Measurements from ENCODE around the gene LBX1. TPM values are rescaled to one million over a fixed set of nuclear protein-coding genes. Genes with fewer than 3 reads are reported as not detected.

The LBX1 gene
- total RNA-seq: not detected
- polyA plus RNA-seq: 0.11 TPM
- long read RNA-seq, donor 1: 0 reads
- long read RNA-seq, donor 2: 0 reads
- long read RNA-seq, donor 3: 0 reads
- long read RNA-seq, donor 4: 0 reads
- long read RNA-seq, donor 5: 0 reads
- long read RNA-seq, donor 6: 0 reads
- long read RNA-seq, donor 7: 0 reads
- long read RNA-seq, donor 8: 0 reads
- long read RNA-seq, donor 9: 0 reads
- long read RNA-seq, donor 10: 0 reads

GRCh38 chr10:101229266-101230182 lies at the start of gene LBX1:
Gene LBX1 (minus strand): TSS chr10:101229463. CDS start chr10:101228815, 648 bp downstream.
- DNase-seq (ENCODE audit: low read depth in 6 of 9, low spot score in 9 of 9): no peak
- peaks cover 2 to 9% of the 10 kb centered on the region in 2 donors for H3K4me1 ChIP-seq (ENCODE audit: control insufficient read depth in 2 of 2, insufficient read depth in 2 of 2, low read length in 2 of 2)

GRCh38 chr10:101273741-101274140 lies 44.5 kb upstream of the LBX1 start:
- Histone ChIP-seq H3K9me3 (ENCODE audit: control insufficient read depth in 2 of 2, insufficient read depth in 1 of 2, low read length in 1 of 2) (no peaks in the 10 kb centered on the region), H3K4me1 (ENCODE audit: control insufficient read depth in 2 of 2, insufficient read depth in 2 of 2, low read length in 2 of 2) (no peaks in the 10 kb centered on the region), H3K27ac (ENCODE audit: low read depth in 1 of 2, low read length in 1 of 2) (no peak overlapping the region), H3K4me3 (ENCODE audit: low read length in 2 of 2) (no peak overlapping the region), H3K27me3 (ENCODE audit: control insufficient read depth in 2 of 2, insufficient read depth in 1 of 2, low read length in 1 of 2) (peaks cover 3 to 32% of the 10 kb centered on the region in 2 donors), H3K36me3 (ENCODE audit: control insufficient read depth in 2 of 2, insufficient read depth in 2 of 2, low read length in 1 of 2) (no peaks in the 10 kb centered on the region)
- 96% methylated on average over 4 of the region's 4 CpGs for WGBS
- DNase-seq (ENCODE audit: low read depth in 6 of 9, low spot score in 9 of 9): no peak

More at GRCh38 chr10:101229266-101230182, at the start of gene LBX1:
- 5% methylated on average over 63 of the region's 63 CpGs for WGBS
- Histone ChIP-seq H3K4me3 (ENCODE audit: low read length in 2 of 2) (no peak within 1 kb of the TSS), H3K36me3 (ENCODE audit: control insufficient read depth in 2 of 2, insufficient read depth in 2 of 2, low read length in 1 of 2) (no peaks in the 10 kb centered on the region), H3K27me3 (ENCODE audit: control insufficient read depth in 2 of 2, insufficient read depth in 1 of 2, low read length in 1 of 2) (peaks cover 95 to 99% of the 10 kb centered on the region in 2 donors), H3K27ac (ENCODE audit: low read depth in 1 of 2, low read length in 1 of 2) (no peak within 1 kb of the TSS), H3K9me3 (ENCODE audit: control insufficient read depth in 2 of 2, insufficient read depth in 1 of 2, low read length in 1 of 2) (no peaks in the 10 kb centered on the region)

GRCh38 chr10:101273330-101273729 lies 44.1 kb upstream of the LBX1 start:
- peaks cover 3 to 30% of the 10 kb centered on the region in 2 donors for H3K27me3 ChIP-seq (ENCODE audit: control insufficient read depth in 2 of 2, insufficient read depth in 1 of 2, low read length in 1 of 2)
- no peaks in the 10 kb centered on the region for H3K36me3 ChIP-seq (ENCODE audit: control insufficient read depth in 2 of 2, insufficient read depth in 2 of 2, low read length in 1 of 2)
- no peak for DNase-seq (ENCODE audit: low read depth in 6 of 9, low spot score in 9 of 9)
- H3K4me1 ChIP-seq (ENCODE audit: control insufficient read depth in 2 of 2, insufficient read depth in 2 of 2, low read length in 2 of 2): no peaks in the 10 kb centered on the region
- no peaks in the 10 kb centered on the region for H3K9me3 ChIP-seq (ENCODE audit: control insufficient read depth in 2 of 2, insufficient read depth in 1 of 2, low read length in 1 of 2)
- no peak overlapping the region for H3K4me3 ChIP-seq (ENCODE audit: low read length in 2 of 2)
- 91% methylated on average over 10 of the region's 10 CpGs for WGBS
- H3K27ac ChIP-seq (ENCODE audit: low read depth in 1 of 2, low read length in 1 of 2): no peak overlapping the region

GRCh38 chr10:101272229-101272868 lies 43.1 kb upstream of the LBX1 start:
- H3K36me3 ChIP-seq (ENCODE audit: control insufficient read depth in 2 of 2, insufficient read depth in 2 of 2, low read length in 1 of 2): no peaks in the 10 kb centered on the region
- DNase-seq (ENCODE audit: low read depth in 6 of 9, low spot score in 9 of 9): peak in 7 of 9 donors; percentile 5 to 54 (median 22)
- H3K27me3 ChIP-seq (ENCODE audit: control insufficient read depth in 2 of 2, insufficient read depth in 1 of 2, low read length in 1 of 2): peaks cover 3 to 29% of the 10 kb centered on the region in 2 donors
- H3K27ac ChIP-seq (ENCODE audit: low read depth in 1 of 2, low read length in 1 of 2): no peak overlapping the region
- H3K4me3 ChIP-seq (ENCODE audit: low read length in 2 of 2): no peak overlapping the region
- WGBS: 46% methylated on average over 13 of the region's 13 CpGs
- H3K4me1 ChIP-seq (ENCODE audit: control insufficient read depth in 2 of 2, insufficient read depth in 2 of 2, low read length in 2 of 2): no peaks in the 10 kb centered on the region
- H3K9me3 ChIP-seq (ENCODE audit: control insufficient read depth in 2 of 2, insufficient read depth in 1 of 2, low read length in 1 of 2): no peaks in the 10 kb centered on the region

- H3K9me3 ChIP-seq (ENCODE audit: control insufficient read depth in 2 of 2, insufficient read depth in 1 of 2, low read length in 1 of 2): no peaks in the 10 kb centered on the region
- no peaks in the 10 kb centered on the region for H3K4me1 ChIP-seq (ENCODE audit: control insufficient read depth in 2 of 2, insufficient read depth in 2 of 2, low read length in 2 of 2)
- WGBS: 94% methylated on average over 3 of the region's 3 CpGs
- H3K36me3 ChIP-seq (ENCODE audit: control insufficient read depth in 2 of 2, insufficient read depth in 2 of 2, low read length in 1 of 2): no peaks in the 10 kb centered on the region
- DNase-seq (ENCODE audit: low read depth in 6 of 9, low spot score in 9 of 9): no peak
- no peak overlapping the region for H3K27ac ChIP-seq (ENCODE audit: low read depth in 1 of 2, low read length in 1 of 2)
- peaks cover 3 to 27% of the 10 kb centered on the region in 2 donors for H3K27me3 ChIP-seq (ENCODE audit: control insufficient read depth in 2 of 2, insufficient read depth in 1 of 2, low read length in 1 of 2)
- no peak overlapping the region for H3K4me3 ChIP-seq (ENCODE audit: low read length in 2 of 2)
Measured at GRCh38 chr10:101270763-101271162, 41.5 kb upstream of the LBX1 start.

GRCh38 chr10:101267776-101268175 lies 38.5 kb upstream of the LBX1 start:
- Histone ChIP-seq H3K4me1 (ENCODE audit: control insufficient read depth in 2 of 2, insufficient read depth in 2 of 2, low read length in 2 of 2) (no peaks in the 10 kb centered on the region), H3K27ac (ENCODE audit: low read depth in 1 of 2, low read length in 1 of 2) (no peak overlapping the region), H3K27me3 (ENCODE audit: control insufficient read depth in 2 of 2, insufficient read depth in 1 of 2, low read length in 1 of 2) (peaks cover 5 to 34% of the 10 kb centered on the region in 2 donors), H3K4me3 (ENCODE audit: low read length in 2 of 2) (no peak overlapping the region), H3K9me3 (ENCODE audit: control insufficient read depth in 2 of 2, insufficient read depth in 1 of 2, low read length in 1 of 2) (no peaks in the 10 kb centered on the region), H3K36me3 (ENCODE audit: control insufficient read depth in 2 of 2, insufficient read depth in 2 of 2, low read length in 1 of 2) (no peaks in the 10 kb centered on the region)
- WGBS: 93% methylated on average over 4 of the region's 4 CpGs
- DNase-seq (ENCODE audit: low read depth in 6 of 9, low spot score in 9 of 9): no peak

GRCh38 chr10:101267290-101267680 lies 38.0 kb upstream of the LBX1 start:
- no peak overlapping the region for H3K4me3 ChIP-seq (ENCODE audit: low read length in 2 of 2)
- no peak for DNase-seq (ENCODE audit: low read depth in 6 of 9, low spot score in 9 of 9)
- no peaks in the 10 kb centered on the region for H3K9me3 ChIP-seq (ENCODE audit: control insufficient read depth in 2 of 2, insufficient read depth in 1 of 2, low read length in 1 of 2)
- H3K4me1 ChIP-seq (ENCODE audit: control insufficient read depth in 2 of 2, insufficient read depth in 2 of 2, low read length in 2 of 2): no peaks in the 10 kb centered on the region
- 90% methylated on average over 7 of the region's 7 CpGs for WGBS
- H3K36me3 ChIP-seq (ENCODE audit: control insufficient read depth in 2 of 2, insufficient read depth in 2 of 2, low read length in 1 of 2): no peaks in the 10 kb centered on the region
- H3K27ac ChIP-seq (ENCODE audit: low read depth in 1 of 2, low read length in 1 of 2): no peak overlapping the region
- peaks cover 5 to 34% of the 10 kb centered on the region in 2 donors for H3K27me3 ChIP-seq (ENCODE audit: control insufficient read depth in 2 of 2, insufficient read depth in 1 of 2, low read length in 1 of 2)

- Histone ChIP-seq H3K4me1 (ENCODE audit: control insufficient read depth in 2 of 2, insufficient read depth in 2 of 2, low read length in 2 of 2) (no peaks in the 10 kb centered on the region), H3K4me3 (ENCODE audit: low read length in 2 of 2) (no peak overlapping the region), H3K27me3 (ENCODE audit: control insufficient read depth in 2 of 2, insufficient read depth in 1 of 2, low read length in 1 of 2) (peaks cover 5 to 36% of the 10 kb centered on the region in 2 donors), H3K36me3 (ENCODE audit: control insufficient read depth in 2 of 2, insufficient read depth in 2 of 2, low read length in 1 of 2) (no peaks in the 10 kb centered on the region), H3K27ac (ENCODE audit: low read depth in 1 of 2, low read length in 1 of 2) (no peak overlapping the region), H3K9me3 (ENCODE audit: control insufficient read depth in 2 of 2, insufficient read depth in 1 of 2, low read length in 1 of 2) (no peaks in the 10 kb centered on the region)
- DNase-seq (ENCODE audit: low read depth in 6 of 9, low spot score in 9 of 9): no peak
- WGBS: 88% methylated on average over 13 of the region's 13 CpGs
Measured at GRCh38 chr10:101266381-101267289, 37.4 kb upstream of the LBX1 start.

All from thymus (tissue), 14 donors.